Muscle layer of colon (tissue), 2 donors: Measurements from ENCODE around the gene SSU72.

Source experiments
- H3K27ac ChIP-seq: one replicate; pipeline ENCODE4 v1.7.0; 2013; ENCODE audit warnings: low read depth, mild to moderate bottlenecking, low read length, moderate library complexity
- H3K27me3 ChIP-seq, 2 donors: one replicate each; pipeline ENCODE4 v1.7.0; 2013; ENCODE audit warnings: low read length in 2 of 2, mild to moderate bottlenecking in 2 of 2; ENCODE audit not compliant: insufficient read depth in 2 of 2, control insufficient read depth in 1 of 2
- H3K36me3 ChIP-seq: one replicate; pipeline ENCODE4 v1.7.0; 2013; ENCODE audit warnings: mild to moderate bottlenecking, low read length; ENCODE audit not compliant: insufficient read depth
- H3K4me1 ChIP-seq: one replicate; pipeline ENCODE4 v1.7.0; 2013; ENCODE audit warnings: mild to moderate bottlenecking, low read length; ENCODE audit not compliant: insufficient read depth
- H3K4me3 ChIP-seq, 2 donors: one replicate each; pipeline ENCODE4 v1.7.0; 2013; ENCODE audit warnings: low read length in 2 of 2, low read depth in 1 of 2, mild to moderate bottlenecking in 1 of 2, moderate library complexity in 1 of 2
- H3K9ac ChIP-seq: one replicate; pipeline ENCODE4 v1.7.0; 2013; ENCODE audit warnings: low read length
- H3K9me3 ChIP-seq: one replicate; pipeline ENCODE4 v1.7.0; 2013; ENCODE audit warnings: mild to moderate bottlenecking, low read length
- donor health status: abdominal sarcoma.
- donor health status: Adenocarcinoma of cecum.

SSU72 gene

DNA sequence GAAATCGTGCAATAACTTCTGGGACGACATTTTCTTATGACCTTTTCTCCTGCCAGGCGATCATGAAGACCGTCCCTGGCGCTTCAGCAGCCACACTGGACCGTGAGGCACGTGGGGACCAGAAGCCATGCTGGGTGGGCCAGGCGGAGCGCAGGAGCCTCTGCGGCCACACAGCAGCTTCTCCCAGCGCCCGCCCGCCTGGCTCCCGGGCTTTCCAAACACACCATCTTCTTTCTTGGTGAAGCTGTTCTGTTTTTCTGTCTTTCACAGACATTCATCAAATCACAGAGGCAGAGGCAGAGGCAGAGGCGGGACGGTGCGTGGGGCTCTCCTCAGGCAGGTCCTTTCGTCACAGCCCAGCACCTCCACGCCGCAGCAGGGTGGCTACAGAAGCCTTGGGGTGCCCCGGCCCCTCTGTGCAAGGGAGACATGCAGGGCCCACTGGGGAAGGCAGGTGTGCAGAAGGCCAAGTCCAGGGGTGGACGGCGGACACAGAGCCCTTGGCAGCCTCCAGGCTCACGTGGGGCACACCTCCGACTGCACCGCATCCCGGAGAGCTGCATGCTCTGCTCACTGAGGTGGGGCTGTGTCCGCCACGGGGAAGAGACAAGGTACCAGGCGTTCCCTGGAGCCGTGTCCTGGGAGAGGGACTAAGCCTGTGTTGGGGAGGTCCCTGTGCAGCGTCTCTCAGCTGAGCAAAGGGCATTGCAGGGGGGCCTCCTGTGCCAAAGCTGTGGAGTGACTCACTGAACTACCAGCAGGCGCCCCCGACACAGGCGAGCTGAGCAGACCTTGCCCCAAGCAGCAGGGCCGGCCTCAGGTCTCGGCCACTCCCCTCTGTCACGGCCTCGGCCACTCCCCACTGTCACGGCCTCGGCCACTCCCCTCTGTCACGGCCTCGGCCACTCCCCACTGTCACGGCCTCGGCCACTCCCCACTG is 31.6 kb downstream of the SSU72 start:
- Histone ChIP-seq H3K9me3 (no peaks in the 10 kb centered on the region), H3K9ac (no peak overlapping the region), H3K36me3 (no peaks in the 10 kb centered on the region), H3K27ac (no peak overlapping the region), H3K27me3 (no peaks in the 10 kb centered on the region), H3K4me3 (no peak overlapping the region), H3K4me1 (peaks cover 11% of the 10 kb centered on the region)

DNA sequence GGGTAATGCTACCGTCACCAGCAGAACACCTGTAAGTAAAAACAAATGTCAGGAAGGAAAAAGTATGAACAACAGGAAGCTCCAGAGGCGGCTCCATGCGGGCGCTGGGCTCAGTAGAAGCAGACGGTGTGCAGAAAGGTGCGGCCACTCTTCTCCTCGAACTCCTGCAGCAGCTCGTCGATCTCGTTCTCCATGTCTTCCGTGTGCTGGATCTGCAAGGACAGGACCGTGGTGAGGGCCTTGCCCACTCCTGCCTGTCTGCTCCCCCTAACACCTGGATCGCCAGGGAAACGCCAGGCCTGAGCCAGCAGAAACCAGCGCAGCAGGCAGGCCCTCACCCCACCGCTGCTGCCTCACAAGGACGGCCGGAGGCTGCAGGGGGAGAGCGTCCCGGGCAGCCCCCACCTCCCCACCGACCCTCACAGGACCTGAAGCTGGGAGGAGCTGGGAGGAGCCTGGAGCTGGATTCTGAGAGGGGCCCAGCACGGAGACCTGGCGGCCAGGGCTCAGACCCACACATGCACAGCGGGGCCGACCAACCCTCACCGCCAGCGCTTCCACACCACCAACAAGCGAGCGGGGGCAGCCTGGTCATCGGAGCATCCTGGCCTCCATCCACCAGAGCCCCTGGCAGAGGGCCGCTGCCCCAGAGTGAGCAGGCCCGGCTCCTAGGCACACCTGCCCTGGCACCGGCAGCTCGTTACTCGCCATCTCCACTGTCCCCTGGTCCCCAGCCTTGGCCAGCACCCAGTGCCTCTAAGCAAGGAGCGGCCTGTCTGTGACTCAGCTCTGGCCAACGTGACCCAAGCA is 32.5 kb downstream of the SSU72 start:
- Histone ChIP-seq H3K4me3 (no peak overlapping the region), H3K4me1 (peaks cover 11% of the 10 kb centered on the region)

GRCh38 chr1:1540818-1541628 is 33.6 kb downstream of the SSU72 start:
- peak overlapping the region; percentile 63 for H3K27ac ChIP-seq
- no peaks in the 10 kb centered on the region for H3K36me3 ChIP-seq
- no peaks in the 10 kb centered on the region for H3K27me3 ChIP-seq
- H3K4me3 ChIP-seq = peak overlapping the region; percentile 49 to 80
- no peaks in the 10 kb centered on the region for H3K9me3 ChIP-seq
- H3K9ac ChIP-seq = no peak overlapping the region
- H3K4me1 ChIP-seq = peaks cover 11% of the 10 kb centered on the region

More for the DNA sequence above, 32.5 kb downstream of the SSU72 start:
- no peaks in the 10 kb centered on the region for H3K36me3 ChIP-seq
- H3K9ac ChIP-seq = no peak overlapping the region
- H3K27me3 ChIP-seq = no peaks in the 10 kb centered on the region
- H3K9me3 ChIP-seq = no peaks in the 10 kb centered on the region
- no peak overlapping the region for H3K27ac ChIP-seq

DNA sequence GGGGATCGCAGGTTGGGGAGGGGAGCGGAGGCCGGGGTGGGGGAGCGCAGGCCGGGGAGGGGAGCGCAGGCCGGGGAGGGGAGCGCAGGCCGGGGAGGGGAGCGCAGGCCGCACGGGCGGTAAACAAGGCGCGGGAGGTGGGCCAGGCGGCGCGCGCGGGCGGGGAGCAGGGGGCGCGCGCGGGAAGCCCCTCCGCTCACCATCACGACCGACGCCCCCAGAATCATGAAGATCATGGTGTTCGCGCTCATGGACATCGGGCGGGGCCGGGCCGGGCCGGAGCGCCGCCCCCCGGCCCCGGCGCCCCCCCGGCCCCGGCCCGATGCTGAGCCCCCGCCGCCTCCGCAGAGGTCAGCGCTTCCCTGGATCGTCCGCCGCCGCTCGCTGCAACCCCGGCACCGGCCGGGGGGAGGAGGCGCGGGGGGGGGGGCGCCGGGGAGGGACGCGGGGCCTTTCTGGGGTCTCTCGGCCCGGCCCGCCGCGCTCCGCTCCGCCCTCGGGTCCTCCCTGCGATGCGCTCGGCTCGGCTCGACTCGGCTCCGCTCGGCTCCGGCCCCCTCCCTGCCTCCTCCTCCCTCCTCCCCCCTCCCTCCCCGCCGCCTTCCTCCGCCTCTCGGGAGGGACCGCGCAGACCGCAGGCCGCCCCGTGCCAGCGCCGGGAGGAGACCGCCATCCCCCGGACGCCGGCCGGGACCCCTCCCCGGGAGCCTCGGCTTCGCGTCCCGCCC is 34.4 kb downstream of the SSU72 start, which contains the start of gene TMEM240:
Gene TMEM240 (minus strand): TSS at position 535 of the 728 bp plus-strand sequence. CDS start 278 bp downstream, at position 257.
- Histone ChIP-seq H3K27me3 (no peaks in the 10 kb centered on the region), H3K9ac (no peak within 1 kb of the TSS), H3K4me3 (peak within 1 kb of the TSS; percentile 55 to 80), H3K4me1 (peaks cover 11% of the 10 kb centered on the region), H3K36me3 (no peaks in the 10 kb centered on the region), H3K9me3 (no peaks in the 10 kb centered on the region), H3K27ac (peak within 1 kb of the TSS; percentile 63)

GRCh38 chr1:1539310-1540089 is 35.2 kb downstream of the SSU72 start:
- Histone ChIP-seq H3K9me3 (no peaks in the 10 kb centered on the region), H3K9ac (no peak overlapping the region), H3K27ac (peak overlapping the region; percentile 41), H3K36me3 (no peaks in the 10 kb centered on the region), H3K4me3 (peak overlapping the region; percentile 55 to 67), H3K27me3 (no peaks in the 10 kb centered on the region), H3K4me1 (peaks cover 11% of the 10 kb centered on the region)

DNA sequence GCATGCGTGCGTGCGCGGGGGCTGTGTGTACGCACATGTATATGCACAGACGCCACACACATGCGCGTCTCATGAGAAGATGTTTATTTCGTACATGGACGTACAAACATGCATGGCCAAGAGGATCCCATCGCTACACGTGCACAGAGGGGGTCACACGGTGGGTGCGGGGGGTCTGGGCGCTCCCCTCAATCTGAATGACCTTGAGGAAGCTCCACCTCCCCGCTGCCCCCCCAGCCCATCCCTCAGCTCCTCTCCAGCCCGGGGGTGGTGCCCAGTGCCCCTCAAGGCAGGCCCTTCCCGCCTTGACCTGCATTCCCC is 35.7 kb downstream of the SSU72 start:
- Histone ChIP-seq H3K4me1 (peaks cover 11% of the 10 kb centered on the region), H3K27ac (peak overlapping the region; percentile 44), H3K9ac (no peak overlapping the region), H3K27me3 (no peaks in the 10 kb centered on the region), H3K4me3 (peak overlapping the region in 1 of 2 donors; percentile 55), H3K36me3 (no peaks in the 10 kb centered on the region), H3K9me3 (no peaks in the 10 kb centered on the region)

DNA sequence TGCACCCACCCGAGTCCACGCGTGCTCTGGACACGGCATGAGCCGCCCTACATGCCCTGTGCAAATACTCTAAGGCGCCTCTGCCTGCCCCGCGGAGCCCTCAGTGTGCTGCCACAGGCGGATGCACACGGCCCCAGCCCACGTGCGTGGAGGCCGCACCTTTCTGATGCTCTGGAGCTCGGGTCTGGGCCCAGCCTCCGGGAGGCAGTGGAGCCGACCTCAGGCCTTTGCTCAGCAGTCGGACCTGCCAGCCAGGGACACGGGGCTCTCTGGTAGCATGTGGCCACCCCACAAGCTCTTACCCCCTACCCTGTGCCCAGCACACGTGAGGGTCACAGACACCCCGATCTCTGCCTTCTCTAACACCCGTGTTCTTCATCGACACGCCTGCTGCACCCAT is 36.3 kb downstream of the SSU72 start:
- no peaks in the 10 kb centered on the region for H3K36me3 ChIP-seq
- no peaks in the 10 kb centered on the region for H3K9me3 ChIP-seq
- H3K27ac ChIP-seq = peak overlapping the region; percentile 44
- H3K4me3 ChIP-seq = no peak overlapping the region
- H3K27me3 ChIP-seq = no peaks in the 10 kb centered on the region
- H3K9ac ChIP-seq = no peak overlapping the region
- H3K4me1 ChIP-seq = peaks cover 11% of the 10 kb centered on the region

- H3K27me3 ChIP-seq = no peaks in the 10 kb centered on the region
- no peak overlapping the region for H3K9ac ChIP-seq
- H3K36me3 ChIP-seq = no peaks in the 10 kb centered on the region
- no peak overlapping the region for H3K27ac ChIP-seq
- H3K4me1 ChIP-seq = peaks cover 11% of the 10 kb centered on the region
- H3K4me3 ChIP-seq = no peak overlapping the region
- no peaks in the 10 kb centered on the region for H3K9me3 ChIP-seq
Measured at GRCh38 chr1:1537626-1538250, 36.9 kb downstream of the SSU72 start.

- H3K27ac ChIP-seq = no peak overlapping the region
- no peaks in the 10 kb centered on the region for H3K36me3 ChIP-seq
- no peak overlapping the region for H3K9ac ChIP-seq
- no peak overlapping the region for H3K4me3 ChIP-seq
- no peaks in the 10 kb centered on the region for H3K27me3 ChIP-seq
- H3K4me1 ChIP-seq = peaks cover 11% of the 10 kb centered on the region
- H3K9me3 ChIP-seq = no peaks in the 10 kb centered on the region
Measured at GRCh38 chr1:1536938-1537546, 37.6 kb downstream of the SSU72 start.
